ENCODE results near the gene FNTB. TPM values are rescaled to one million over a fixed set of nuclear protein-coding genes. Genes with fewer than 3 reads are reported as not detected.
A peak's percentile ranks its signal among the peaks of the same experiment; 100 is the strongest.

Gene FNTB
- total RNA-seq, result 20.8 to 28.2 TPM (median 21.6 TPM) in 3 replicates
- long read RNA-seq, transcript FNTB-201 (12 exons, 2,834 nt), result major isoform, 62 of 70 reads
- long read RNA-seq, partial matches to known transcripts, result 0 of 70 reads
- long read RNA-seq, other reads (novel, unspliced or antisense), result 7 of 70 reads

- Mint-ChIP-seq H3K4me1 (ENCODE audit: low read depth) (peaks cover 38% of the 10 kb centered on the region), H3K36me3 (ENCODE audit: low read depth) (no peaks in the 10 kb centered on the region), H3K27ac (ENCODE audit: unreplicated experiment) (peak within 1 kb of the TSS; percentile 99), H3K27me3 (ENCODE audit: low read depth) (no peaks in the 10 kb centered on the region), H3K4me3 (ENCODE audit: unreplicated experiment) (peak within 1 kb of the TSS; percentile 95), H3K9me3 (ENCODE audit: low read depth) (no peaks in the 10 kb centered on the region)
- DNase-seq (ENCODE audit: low spot score), result peak; percentile 99
- TF ChIP-seq, protein P1, sequence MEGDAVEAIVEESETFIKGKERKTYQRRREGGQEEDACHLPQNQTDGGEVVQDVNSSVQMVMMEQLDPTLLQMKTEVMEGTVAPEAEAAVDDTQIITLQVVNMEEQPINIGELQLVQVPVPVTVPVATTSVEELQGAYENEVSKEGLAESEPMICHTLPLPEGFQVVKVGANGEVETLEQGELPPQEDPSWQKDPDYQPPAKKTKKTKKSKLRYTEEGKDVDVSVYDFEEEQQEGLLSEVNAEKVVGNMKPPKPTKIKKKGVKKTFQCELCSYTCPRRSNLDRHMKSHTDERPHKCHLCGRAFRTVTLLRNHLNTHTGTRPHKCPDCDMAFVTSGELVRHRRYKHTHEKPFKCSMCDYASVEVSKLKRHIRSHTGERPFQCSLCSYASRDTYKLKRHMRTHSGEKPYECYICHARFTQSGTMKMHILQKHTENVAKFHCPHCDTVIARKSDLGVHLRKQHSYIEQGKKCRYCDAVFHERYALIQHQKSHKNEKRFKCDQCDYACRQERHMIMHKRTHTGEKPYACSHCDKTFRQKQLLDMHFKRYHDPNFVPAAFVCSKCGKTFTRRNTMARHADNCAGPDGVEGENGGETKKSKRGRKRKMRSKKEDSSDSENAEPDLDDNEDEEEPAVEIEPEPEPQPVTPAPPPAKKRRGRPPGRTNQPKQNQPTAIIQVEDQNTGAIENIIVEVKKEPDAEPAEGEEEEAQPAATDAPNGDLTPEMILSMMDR (IDR thresholded peaks at IDR 0.05), result peak; percentile 87
Observed at GRCh38 chr14:64986648-64987437, at the start of gene FNTB. Gene FNTB, plus strand, starts transcription at chr14:64986895. Its CDS starts 59 bp downstream, at chr14:64986954.

DNA sequence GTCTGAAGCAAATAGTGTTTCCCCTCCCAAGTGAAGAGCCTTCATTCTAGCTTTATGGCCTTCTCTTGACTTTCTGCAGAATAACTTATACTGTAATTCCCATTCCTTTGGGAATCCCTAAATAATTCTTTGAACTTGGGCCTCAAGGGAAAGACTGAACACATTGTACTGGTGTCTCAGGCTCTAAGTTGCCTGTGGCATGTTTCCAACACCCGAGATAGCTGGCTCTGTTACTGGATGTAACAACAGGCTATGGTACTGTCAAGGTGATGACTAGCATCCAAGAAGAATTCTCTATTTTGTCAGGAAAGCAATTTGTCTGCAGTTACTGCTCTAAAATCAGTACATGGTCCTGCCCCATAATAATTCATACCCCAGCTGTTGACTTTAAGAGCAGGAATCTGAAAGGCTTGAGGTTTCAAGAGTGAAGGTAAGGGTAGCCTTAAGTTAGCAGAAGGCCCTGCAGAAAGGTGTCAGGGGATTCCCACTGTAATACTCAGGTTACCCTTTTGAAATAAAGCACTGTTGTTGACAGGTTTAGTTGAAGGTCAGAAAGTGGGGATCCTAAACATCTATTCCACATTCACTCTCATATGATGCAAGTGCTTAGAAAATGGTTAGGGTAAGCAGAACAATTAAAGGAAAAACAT is 49.4 kb upstream of the FNTB start:
- Mint-ChIP-seq H3K27ac (ENCODE audit: unreplicated experiment) (peak overlapping the region; percentile 83), H3K36me3 (ENCODE audit: low read depth) (peaks cover 10% of the 10 kb centered on the region), H3K9me3 (ENCODE audit: low read depth) (no peaks in the 10 kb centered on the region), H3K4me1 (ENCODE audit: low read depth) (peaks cover 46% of the 10 kb centered on the region), H3K4me3 (ENCODE audit: unreplicated experiment) (no peak overlapping the region), H3K27me3 (ENCODE audit: low read depth) (no peaks in the 10 kb centered on the region)
- no peak for DNase-seq (ENCODE audit: low spot score)
- TF ChIP-seq, protein P1 (IDR thresholded peaks at IDR 0.05), result no peak

GRCh38 chr14:64937821-64938193 is 48.9 kb upstream of the FNTB start:
- TF ChIP-seq, protein P1 (IDR thresholded peaks at IDR 0.05), result peak; percentile 78
- Mint-ChIP-seq H3K9me3 (ENCODE audit: low read depth) (no peaks in the 10 kb centered on the region), H3K27ac (ENCODE audit: unreplicated experiment) (peak overlapping the region; percentile 42), H3K4me1 (ENCODE audit: low read depth) (peaks cover 46% of the 10 kb centered on the region), H3K4me3 (ENCODE audit: unreplicated experiment) (no peak overlapping the region), H3K36me3 (ENCODE audit: low read depth) (peaks cover 10% of the 10 kb centered on the region), H3K27me3 (ENCODE audit: low read depth) (no peaks in the 10 kb centered on the region)
- no peak for DNase-seq (ENCODE audit: low spot score)

DNA sequence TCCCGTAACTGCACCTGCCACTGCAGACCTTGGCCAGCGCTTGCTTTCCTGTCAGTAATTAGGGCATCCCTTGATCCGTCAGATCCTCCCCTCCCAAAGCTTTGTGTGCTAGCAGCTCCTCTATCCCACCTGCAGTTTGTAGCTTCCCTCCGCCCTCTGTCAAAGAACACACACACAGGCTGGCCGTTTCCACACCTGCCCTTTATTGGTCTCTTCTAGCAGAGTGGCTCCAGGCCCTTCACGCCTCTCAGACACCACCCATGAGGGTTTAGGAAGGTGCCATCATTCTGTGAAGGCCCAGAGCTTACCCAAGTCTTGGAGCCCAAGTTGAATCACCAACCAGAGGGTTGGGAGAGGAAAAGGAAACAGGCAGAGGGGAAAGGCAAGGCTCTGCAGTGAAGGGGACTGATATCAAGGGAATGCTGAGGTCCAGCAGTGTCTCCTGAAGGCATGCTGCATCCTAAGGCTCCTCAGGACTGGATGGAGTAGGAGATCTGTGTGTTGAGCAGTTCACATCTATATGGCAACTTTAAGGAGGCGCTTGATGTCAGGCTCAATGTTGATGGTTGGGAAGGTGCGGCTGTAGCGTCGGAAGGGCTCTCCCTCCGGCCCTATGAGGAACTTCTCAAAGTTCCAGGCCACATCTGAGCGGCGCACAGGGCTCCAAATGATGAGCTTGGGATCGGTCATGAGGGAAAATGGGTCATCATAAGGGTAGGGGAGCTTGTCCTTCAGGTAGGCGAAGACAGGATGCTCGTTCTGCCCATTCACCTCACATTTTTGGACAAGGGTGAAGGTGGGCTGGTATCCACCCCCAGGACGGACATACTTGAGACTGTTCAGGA is 47.5 kb upstream of the FNTB start:
- Mint-ChIP-seq H3K9me3 (ENCODE audit: low read depth) (no peaks in the 10 kb centered on the region), H3K4me3 (ENCODE audit: unreplicated experiment) (no peak overlapping the region), H3K4me1 (ENCODE audit: low read depth) (peaks cover 44% of the 10 kb centered on the region), H3K27ac (ENCODE audit: unreplicated experiment) (peak overlapping the region; percentile 13), H3K27me3 (ENCODE audit: low read depth) (no peaks in the 10 kb centered on the region), H3K36me3 (ENCODE audit: low read depth) (peaks cover 7% of the 10 kb centered on the region)
- TF ChIP-seq, protein P1 (IDR thresholded peaks at IDR 0.05), result no peak
- no peak for DNase-seq (ENCODE audit: low spot score)

DNA sequence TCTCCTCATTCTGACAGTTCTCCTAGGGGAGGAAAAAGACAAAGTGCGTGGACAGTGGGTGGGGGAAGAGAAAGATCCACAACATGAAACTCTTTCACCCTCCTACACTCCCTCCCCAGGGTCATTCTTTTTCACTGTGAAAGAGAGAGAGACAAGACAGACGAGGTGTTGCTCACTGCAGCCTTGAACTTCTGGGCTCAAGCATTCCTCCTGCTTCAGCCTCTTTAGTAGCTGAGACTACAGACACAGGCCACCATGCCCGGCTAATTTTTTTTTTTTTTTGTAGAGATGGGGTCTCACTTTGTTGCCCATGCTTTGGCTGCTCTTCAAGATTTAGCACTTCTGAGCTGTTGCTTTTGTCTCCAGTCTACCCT is 46.9 kb upstream of the FNTB start:
- Mint-ChIP-seq H3K4me3 (ENCODE audit: unreplicated experiment) (no peak overlapping the region), H3K36me3 (ENCODE audit: low read depth) (peaks cover 4% of the 10 kb centered on the region), H3K27ac (ENCODE audit: unreplicated experiment) (no peak overlapping the region), H3K4me1 (ENCODE audit: low read depth) (peaks cover 38% of the 10 kb centered on the region), H3K9me3 (ENCODE audit: low read depth) (no peaks in the 10 kb centered on the region), H3K27me3 (ENCODE audit: low read depth) (no peaks in the 10 kb centered on the region)
- TF ChIP-seq, protein P1 (IDR thresholded peaks at IDR 0.05), result no peak
- no peak for DNase-seq (ENCODE audit: low spot score)
